ENCODE results near the gene MYBPH.

The MYBPH gene

GRCh38 chr1:203219171-203219570, 43.5 kb upstream of the MYBPH start:
- no peaks in the 10 kb centered on the region for H3K36me3 ChIP-seq (ENCODE audit: low read depth)
- DNase-seq (ENCODE audit: low spot score) (no peak), ATAC-seq (ENCODE audit: low read depth) (no peak)
- H3K4me1 ChIP-seq (ENCODE audit: insufficient read depth, poor library complexity, severe bottlenecking): no peaks in the 10 kb centered on the region
- no peaks in the 10 kb centered on the region for H3K27me3 ChIP-seq (ENCODE audit: insufficient read depth, poor library complexity, severe bottlenecking)
- no peak overlapping the region for H3K27ac ChIP-seq (ENCODE audit: poor library complexity, severe bottlenecking)
- H3K4me3 ChIP-seq (ENCODE audit: severe bottlenecking): no peak overlapping the region
- no peaks in the 10 kb centered on the region for H3K9me3 ChIP-seq (ENCODE audit: severe bottlenecking)
- TF ChIP-seq CTCF (IDR thresholded peaks at IDR 0.05; ENCODE audit: poor library complexity, severe bottlenecking): no peak

GRCh38 chr1:203217668-203218067, 42.0 kb upstream of the MYBPH start:
- ATAC-seq (ENCODE audit: low read depth) (no peak), DNase-seq (ENCODE audit: low spot score) (no peak)
- no peak for TF ChIP-seq CTCF (IDR thresholded peaks at IDR 0.05; ENCODE audit: poor library complexity, severe bottlenecking)
- Histone ChIP-seq H3K9me3 (ENCODE audit: severe bottlenecking) (no peaks in the 10 kb centered on the region), H3K27me3 (ENCODE audit: insufficient read depth, poor library complexity, severe bottlenecking) (no peaks in the 10 kb centered on the region), H3K36me3 (ENCODE audit: low read depth) (no peaks in the 10 kb centered on the region), H3K4me1 (ENCODE audit: insufficient read depth, poor library complexity, severe bottlenecking) (no peaks in the 10 kb centered on the region), H3K4me3 (ENCODE audit: severe bottlenecking) (no peak overlapping the region), H3K27ac (ENCODE audit: poor library complexity, severe bottlenecking) (no peak overlapping the region)

- no peaks in the 10 kb centered on the region for H3K36me3 ChIP-seq (ENCODE audit: low read depth)
- ATAC-seq (ENCODE audit: low read depth) (0 out of 3 replicates have a peak, but pooled peaks have one; percentile 43), DNase-seq (ENCODE audit: low spot score) (no peak)
- H3K9me3 ChIP-seq (ENCODE audit: severe bottlenecking): no peaks in the 10 kb centered on the region
- no peaks in the 10 kb centered on the region for H3K27me3 ChIP-seq (ENCODE audit: insufficient read depth, poor library complexity, severe bottlenecking)
- no peak overlapping the region for H3K27ac ChIP-seq (ENCODE audit: poor library complexity, severe bottlenecking)
- TF ChIP-seq CTCF (IDR thresholded peaks at IDR 0.05; ENCODE audit: poor library complexity, severe bottlenecking): no peak
- no peaks in the 10 kb centered on the region for H3K4me1 ChIP-seq (ENCODE audit: insufficient read depth, poor library complexity, severe bottlenecking)
- H3K4me3 ChIP-seq (ENCODE audit: severe bottlenecking): no peak overlapping the region
Observed at GRCh38 chr1:203217139-203217655, 41.6 kb upstream of the MYBPH start.

GRCh38 chr1:203216274-203217138, 40.9 kb upstream of the MYBPH start:
- no peaks in the 10 kb centered on the region for H3K4me1 ChIP-seq (ENCODE audit: insufficient read depth, poor library complexity, severe bottlenecking)
- H3K36me3 ChIP-seq (ENCODE audit: low read depth): no peaks in the 10 kb centered on the region
- no peaks in the 10 kb centered on the region for H3K9me3 ChIP-seq (ENCODE audit: severe bottlenecking)
- ATAC-seq (ENCODE audit: low read depth) (peak; percentile 70; the same call in 2 of the 3 replicates), DNase-seq (ENCODE audit: low spot score) (no peak)
- H3K27me3 ChIP-seq (ENCODE audit: insufficient read depth, poor library complexity, severe bottlenecking): no peaks in the 10 kb centered on the region
- no peak overlapping the region for H3K4me3 ChIP-seq (ENCODE audit: severe bottlenecking)
- peak; percentile 77 for TF ChIP-seq CTCF (IDR thresholded peaks at IDR 0.05; ENCODE audit: poor library complexity, severe bottlenecking)
- H3K27ac ChIP-seq (ENCODE audit: poor library complexity, severe bottlenecking): no peak overlapping the region

- no peaks in the 10 kb centered on the region for H3K4me1 ChIP-seq (ENCODE audit: insufficient read depth, poor library complexity, severe bottlenecking)
- H3K27me3 ChIP-seq (ENCODE audit: insufficient read depth, poor library complexity, severe bottlenecking): no peaks in the 10 kb centered on the region
- H3K4me3 ChIP-seq (ENCODE audit: severe bottlenecking): no peak overlapping the region
- no peak for TF ChIP-seq CTCF (IDR thresholded peaks at IDR 0.05; ENCODE audit: poor library complexity, severe bottlenecking)
- no peak for DNase-seq (ENCODE audit: low spot score)
- no peak overlapping the region for H3K27ac ChIP-seq (ENCODE audit: poor library complexity, severe bottlenecking)
- no peak for ATAC-seq (ENCODE audit: low read depth)
- H3K36me3 ChIP-seq (ENCODE audit: low read depth): no peaks in the 10 kb centered on the region
- H3K9me3 ChIP-seq (ENCODE audit: severe bottlenecking): no peaks in the 10 kb centered on the region
Observed at GRCh38 chr1:203215573-203215972, 39.9 kb upstream of the MYBPH start.

Data from RWPE2 (cell line).